Gastrocnemius medialis (tissue), 4 donors: ENCODE results near the gene PNPLA3. TPM values are rescaled to one million over a fixed set of nuclear protein-coding genes. Genes with fewer than 3 reads are reported as not detected.

Experiments
- ATAC-seq, 2 donors: fragments of 150-250 bp; one replicate each; pipeline ENCODE4 v1.9.1; 2016
- DNase-seq, 2 donors: peaks; one replicate each; pipeline ENCODE4 v3.0.0-alpha.2; 2019
- H3K27ac ChIP-seq, 4 donors: fragments of 200-600 bp; sonication (generic); 1 replicate in 1 of 4; 2 replicates in 3 of 4; pipeline ENCODE4 v1.5.1; 2016 to 2018; ENCODE audit warnings: mild to moderate bottlenecking in 2 of 4, moderate library complexity in 1 of 4
- H3K27me3 ChIP-seq, 3 donors: fragments of 200-600 bp; sonication (generic) in 2 of 3; 1 replicate in 1 of 3; 2 replicates in 2 of 3; pipeline versions ENCODE4 v1.5.1 to v1.6.0; 2016 to 2019; ENCODE audit warnings: mild to moderate bottlenecking in 1 of 3, moderate library complexity in 1 of 3
- H3K36me3 ChIP-seq, 2 donors: fragments of 200-600 bp; sonication (generic) in 1 of 2; one replicate each; pipeline ENCODE4 v1.5.1; 2017 to 2018
- H3K4me1 ChIP-seq, 2 donors: fragments of 200-600 bp; sonication (generic) in 1 of 2; one replicate each; pipeline ENCODE4 v1.5.1; 2016 to 2017; ENCODE audit warnings: mild to moderate bottlenecking in 2 of 2
- H3K4me3 ChIP-seq, 4 donors: fragments of 200-600 bp; sonication (generic) in 3 of 4; 1 replicate in 1 of 4; 2 replicates in 3 of 4; pipeline ENCODE4 v1.5.1; 2016 to 2019; ENCODE audit warnings: mild to moderate bottlenecking in 2 of 4
- H3K9me3 ChIP-seq, 3 donors: fragments of 200-600 bp; sonication (generic) in 2 of 3; 1 replicate in 1 of 3; 2 replicates in 2 of 3; pipeline ENCODE4 v1.5.1; 2016 to 2019
- POLR2A ChIP-seq, 2 donors: fragments of 450-650 bp; IDR thresholded peaks; one replicate each; pipeline ENCODE4 v1.6.1; 2017; ENCODE audit warnings: antibody characterized with exemption in 2 of 2, mild to moderate bottlenecking in 2 of 2, moderate library complexity in 2 of 2
- in situ Hi-C, 4 donors: fragments of 200-750 bp; cut with MboI; loops; one replicate each; pipeline versions ENCODE4 v1.15.0 to v1.8.0; 2017; ENCODE audit warnings: low sequenced_read_pairs in 4 of 4
- intact Hi-C: fragments of 100-400 bp; cut with DNase I; formaldehyde crosslinking; loops from one replicate; pipeline ENCODE4 v1.15.1; 2023; ENCODE audit warnings: low total_unique reads
- total RNA-seq, 4 donors: library from RNA; depleted of rRNA; stranded (reverse); fragments of >200 nt; gene quantifications; one replicate each; pipeline versions ENCODE4 v1.1.0 to v1.2.3, GENCODE V29; 2016
- TF ChIP-seq, protein P1 (sequence below), 5 experiments: fragments of 450-650 bp in 3 of 5; fragments of 200-600 bp in 2 of 5; sonication (generic) in 2 of 5; IDR thresholded peaks in 4 of 5; conservative IDR thresholded peaks in 1 of 5; 1 replicate in 4 of 5; 2 replicates in 1 of 5; pipeline ENCODE4 v1.5.1; 2016 to 2019; ENCODE audit warnings: antibody characterized with exemption in 5 of 5, mild to moderate bottlenecking in 3 of 5, moderate library complexity in 3 of 5

Gene PNPLA3
- total RNA-seq, 4 donors from 2014 or later: 0.58 to 2.3 (median 1.4) TPM; not detected in 1

DNA sequence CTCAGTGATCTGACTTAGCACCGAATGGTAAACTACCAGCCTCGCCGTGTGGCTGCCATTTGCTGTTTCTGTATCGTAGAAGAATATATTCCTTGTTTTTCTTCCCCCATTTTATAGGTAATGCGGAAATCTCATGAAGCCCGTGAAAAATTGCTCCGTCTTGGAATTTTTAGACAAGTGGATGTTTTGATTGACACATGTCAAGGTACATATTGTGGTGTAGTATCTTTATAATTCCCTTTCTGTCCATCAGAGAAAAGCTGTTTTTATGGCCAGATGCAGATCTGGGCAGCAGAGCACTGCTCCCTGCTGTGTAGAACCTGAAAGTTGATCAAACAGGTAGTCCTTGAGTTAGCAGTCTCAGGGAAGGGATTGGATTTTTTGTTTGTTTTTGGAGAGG lies 45.0 kb downstream of the PNPLA3 start:
- Histone ChIP-seq H3K27ac (no peak overlapping the region), H3K9me3 (no peaks in the 10 kb centered on the region), H3K4me3 (no peak overlapping the region), H3K4me1 (peaks cover 0 to 9% of the 10 kb centered on the region in 2 donors), H3K27me3 (no peaks in the 10 kb centered on the region), H3K36me3 (peaks cover 2 to 74% of the 10 kb centered on the region in 2 donors)
- ATAC-seq (no peak), DNase-seq (no peak)
- intact Hi-C loops: no loop called here
- in situ Hi-C loops: no loop called here
- TF ChIP-seq POLR2A (IDR thresholded peaks at IDR 0.05): no peak
- TF ChIP-seq, protein P1, sequence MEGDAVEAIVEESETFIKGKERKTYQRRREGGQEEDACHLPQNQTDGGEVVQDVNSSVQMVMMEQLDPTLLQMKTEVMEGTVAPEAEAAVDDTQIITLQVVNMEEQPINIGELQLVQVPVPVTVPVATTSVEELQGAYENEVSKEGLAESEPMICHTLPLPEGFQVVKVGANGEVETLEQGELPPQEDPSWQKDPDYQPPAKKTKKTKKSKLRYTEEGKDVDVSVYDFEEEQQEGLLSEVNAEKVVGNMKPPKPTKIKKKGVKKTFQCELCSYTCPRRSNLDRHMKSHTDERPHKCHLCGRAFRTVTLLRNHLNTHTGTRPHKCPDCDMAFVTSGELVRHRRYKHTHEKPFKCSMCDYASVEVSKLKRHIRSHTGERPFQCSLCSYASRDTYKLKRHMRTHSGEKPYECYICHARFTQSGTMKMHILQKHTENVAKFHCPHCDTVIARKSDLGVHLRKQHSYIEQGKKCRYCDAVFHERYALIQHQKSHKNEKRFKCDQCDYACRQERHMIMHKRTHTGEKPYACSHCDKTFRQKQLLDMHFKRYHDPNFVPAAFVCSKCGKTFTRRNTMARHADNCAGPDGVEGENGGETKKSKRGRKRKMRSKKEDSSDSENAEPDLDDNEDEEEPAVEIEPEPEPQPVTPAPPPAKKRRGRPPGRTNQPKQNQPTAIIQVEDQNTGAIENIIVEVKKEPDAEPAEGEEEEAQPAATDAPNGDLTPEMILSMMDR (IDR thresholded peaks at IDR 0.05 in 4 of 5, conservative IDR thresholded peaks at IDR 0.05 in 1 of 5): no peak

DNA sequence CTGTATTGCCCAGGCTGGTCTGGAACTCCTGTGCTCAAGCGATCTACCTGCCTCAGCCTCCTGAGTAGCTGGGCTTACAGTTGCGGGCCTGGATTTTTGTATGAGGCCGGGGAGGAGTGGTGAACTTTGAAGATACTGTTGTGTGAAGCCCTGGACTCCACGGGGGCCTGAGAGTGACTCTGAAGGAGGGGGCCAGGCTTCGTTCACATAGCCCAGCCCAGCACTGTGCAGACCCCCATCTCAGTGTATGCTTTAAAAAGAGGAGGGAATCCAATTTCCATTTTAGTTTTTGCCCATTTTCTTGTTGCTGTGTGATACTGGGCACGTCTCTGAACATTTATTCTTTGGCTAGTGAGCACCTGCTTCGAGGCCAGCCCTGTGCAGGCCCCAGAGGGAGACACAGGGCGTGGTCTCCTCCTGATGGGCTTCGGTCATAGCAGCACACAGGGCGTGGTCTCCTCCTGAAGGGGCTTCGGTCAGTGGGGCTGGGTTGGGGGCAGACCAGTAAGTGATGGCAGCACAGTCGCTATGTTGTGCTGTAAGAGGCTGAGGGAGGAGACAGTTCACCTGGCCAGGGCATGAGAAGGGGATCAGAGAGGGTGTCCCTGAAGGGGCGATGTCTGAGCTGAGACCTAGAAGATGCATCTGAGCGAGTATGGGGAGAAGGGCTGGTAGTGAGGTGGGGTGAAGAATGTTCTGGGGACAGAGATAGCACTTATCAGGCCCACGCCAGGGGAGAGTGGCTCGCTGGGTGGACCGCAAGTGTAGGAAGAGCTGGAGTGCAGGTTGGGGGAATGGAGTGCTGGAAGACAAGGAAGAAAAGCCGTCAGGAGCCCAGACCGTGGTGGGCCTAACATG lies 45.6 kb downstream of the PNPLA3 start:
- Histone ChIP-seq H3K36me3 (peaks cover 2 to 74% of the 10 kb centered on the region in 2 donors), H3K27me3 (no peaks in the 10 kb centered on the region), H3K9me3 (no peaks in the 10 kb centered on the region), H3K4me3 (no peak overlapping the region), H3K4me1 (peaks cover 0 to 6% of the 10 kb centered on the region in 2 donors), H3K27ac (no peak overlapping the region)
- DNase-seq (no peak), ATAC-seq (no peak)
- TF ChIP-seq POLR2A (IDR thresholded peaks at IDR 0.05): no peak
- TF ChIP-seq, protein P1 (IDR thresholded peaks at IDR 0.05 in 4 of 5, conservative IDR thresholded peaks at IDR 0.05 in 1 of 5): no peak
- intact Hi-C loops: no loop called here
- in situ Hi-C loops: no loop called here

DNA sequence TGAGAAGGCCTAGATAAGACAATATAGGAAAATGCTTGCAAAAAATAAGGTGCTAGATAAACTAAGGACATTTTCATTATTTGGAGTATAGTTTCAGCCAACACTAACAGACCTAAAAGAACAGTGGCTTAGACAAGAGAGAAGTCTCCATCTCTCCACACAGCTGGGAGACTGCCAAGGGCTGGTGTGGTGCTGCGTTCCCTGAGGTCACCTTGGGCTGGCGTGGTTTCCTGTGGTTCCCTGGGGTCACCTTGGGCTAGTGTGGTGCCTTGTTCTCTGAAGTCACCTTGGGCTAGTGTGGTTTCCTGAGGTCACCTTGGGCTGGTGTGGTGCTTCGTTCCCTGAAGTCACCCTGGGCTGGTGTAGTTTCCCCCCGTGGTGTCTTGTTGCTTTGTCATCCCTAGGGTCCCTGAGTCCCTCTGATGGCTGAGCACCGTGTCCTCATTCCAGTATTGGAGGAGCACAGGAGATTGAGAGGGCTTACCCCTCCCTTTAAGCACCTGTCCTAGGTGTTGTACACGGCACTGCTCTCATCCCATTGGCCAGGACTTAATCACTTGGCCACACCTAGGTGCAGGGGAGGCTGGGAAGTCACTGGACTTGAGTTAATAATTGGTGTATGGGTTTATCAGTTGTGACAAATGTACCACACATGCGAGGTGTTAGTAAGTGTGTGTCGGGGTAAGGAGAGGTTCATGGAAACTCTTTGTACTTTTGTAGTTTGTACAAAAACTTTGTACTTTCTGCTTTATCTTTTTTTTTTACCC lies 46.6 kb downstream of the PNPLA3 start:
- in situ Hi-C loops: no loop called here
- intact Hi-C loops: no loop called here

GRCh38 chr22:43971112-43971511 lies 47.5 kb downstream of the PNPLA3 start:
- ATAC-seq (no peak), DNase-seq (no peak)
- peaks cover 2 to 74% of the 10 kb centered on the region in 2 donors for H3K36me3 ChIP-seq
- intact Hi-C loops: no loop called here
- H3K27ac ChIP-seq: no peak overlapping the region
- no peak for TF ChIP-seq POLR2A (IDR thresholded peaks at IDR 0.05)
- TF ChIP-seq, protein P1 (IDR thresholded peaks at IDR 0.05 in 4 of 5, conservative IDR thresholded peaks at IDR 0.05 in 1 of 5): no peak
- H3K4me3 ChIP-seq: no peak overlapping the region
- no peaks in the 10 kb centered on the region for H3K4me1 ChIP-seq
- in situ Hi-C loops: no loop called here
- H3K9me3 ChIP-seq: no peaks in the 10 kb centered on the region
- no peaks in the 10 kb centered on the region for H3K27me3 ChIP-seq

More for the DNA sequence above, 46.6 kb downstream of the PNPLA3 start:
- H3K9me3 ChIP-seq: no peaks in the 10 kb centered on the region
- TF ChIP-seq POLR2A (IDR thresholded peaks at IDR 0.05): no peak
- TF ChIP-seq, protein P1 (IDR thresholded peaks at IDR 0.05 in 4 of 5, conservative IDR thresholded peaks at IDR 0.05 in 1 of 5): no peak
- H3K27ac ChIP-seq: no peak overlapping the region
- H3K27me3 ChIP-seq: no peaks in the 10 kb centered on the region
- no peak overlapping the region for H3K4me3 ChIP-seq
- no peaks in the 10 kb centered on the region for H3K4me1 ChIP-seq
- no peak for ATAC-seq
- H3K36me3 ChIP-seq: peaks cover 2 to 74% of the 10 kb centered on the region in 2 donors
- no peak for DNase-seq
